ENCODE data around the gene MMP15.

DNA sequence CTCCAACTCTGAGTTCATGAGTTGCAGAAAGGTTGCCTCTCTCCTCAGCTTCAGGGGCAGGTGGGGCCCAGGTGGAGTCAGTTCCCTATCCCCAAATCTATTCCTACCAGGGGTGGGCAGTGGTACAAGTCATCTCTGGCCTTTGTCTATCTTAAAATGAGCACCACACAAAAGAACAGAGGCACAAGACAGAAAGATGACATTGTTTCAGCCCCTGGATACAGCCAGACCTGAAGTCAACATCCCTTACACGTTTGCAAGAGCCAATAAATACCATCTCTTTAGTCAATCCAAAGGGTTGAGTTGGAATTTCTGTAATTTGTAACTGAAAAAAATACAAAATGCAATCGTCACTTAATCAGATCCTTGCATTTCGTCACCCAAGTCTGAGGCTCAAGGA is 32.2 kb downstream of the MMP15 start:
- TF ChIP-seq POLR2A (IDR thresholded peaks at IDR 0.05) (no peak), CTCF (IDR thresholded peaks at IDR 0.05) (no peak)

All from uterus (tissue), 2 donors.